Measurements from ENCODE around the gene GFPT2.

The GFPT2 gene

DNA sequence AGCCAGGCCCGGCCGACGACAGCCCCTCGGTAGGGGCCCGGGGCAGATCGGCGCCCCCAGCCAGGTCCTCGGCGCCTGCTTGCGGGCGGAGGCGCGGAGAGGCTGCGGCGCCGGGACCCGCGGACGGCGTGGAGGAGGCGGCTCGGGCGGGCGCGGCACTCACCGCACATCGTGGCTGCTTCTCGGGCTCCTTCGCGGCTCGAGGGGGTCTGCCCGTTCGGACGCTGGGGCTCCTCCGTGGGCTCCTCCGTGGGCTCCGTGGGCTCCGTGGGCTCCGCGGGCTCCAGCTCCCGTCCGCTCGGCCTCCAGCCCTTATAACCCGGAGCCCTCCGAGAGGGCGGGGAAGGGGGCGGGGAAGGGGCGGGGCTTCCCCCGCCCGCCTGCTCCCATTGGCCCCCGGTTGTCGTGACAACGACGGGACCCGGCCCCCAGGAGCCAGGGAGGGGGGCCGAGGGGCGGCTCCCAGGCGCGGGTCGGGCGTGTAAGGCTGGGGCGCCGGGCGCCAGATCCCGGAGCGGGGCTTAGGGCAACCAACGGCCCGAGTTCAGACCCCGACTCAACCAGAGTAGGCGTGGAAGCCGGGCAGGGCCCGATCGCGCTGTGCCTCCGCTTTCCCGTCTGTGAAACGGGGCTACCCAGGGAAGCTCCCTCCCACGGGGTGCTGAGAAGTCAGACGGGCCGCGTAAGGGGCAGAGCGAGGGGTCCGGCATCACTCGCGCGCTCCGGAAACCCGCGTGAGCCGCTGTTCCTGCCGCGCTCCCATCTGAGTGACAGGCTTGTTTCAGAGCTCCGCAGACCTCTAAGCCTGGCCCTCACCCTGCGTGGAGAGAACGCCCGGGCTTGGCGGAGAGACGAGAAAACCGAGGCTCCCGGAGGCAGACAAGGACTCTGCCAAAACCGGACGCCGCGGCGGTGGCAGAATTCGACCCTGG is at the start of gene GFPT2 (continued):
- peak; percentile 74; the same call in 1 of the 2 replicates for TF ChIP-seq ZBTB17 (tag by site-specific recombination; IDR thresholded peaks at IDR 0.05)
- 0 out of 2 replicates have a peak, but pooled peaks have one; percentile 40 for TF ChIP-seq ZEB2 (tag by site-specific recombination; IDR thresholded peaks at IDR 0.05)
- TF ChIP-seq MZF1 (tag by site-specific recombination; IDR thresholded peaks at IDR 0.05; ENCODE audit: borderline replicate concordance) = no peak
- TF ChIP-seq ZNF132 (tag by site-specific recombination; IDR thresholded peaks at IDR 0.05; ENCODE audit: borderline replicate concordance) = no peak
- no peak for TF ChIP-seq ZNF18 (tag by site-specific recombination; IDR thresholded peaks at IDR 0.05)
- TF ChIP-seq ZNF423 (tag by site-specific recombination; IDR thresholded peaks at IDR 0.05) = no peak
- no peak for TF ChIP-seq ZFP37 (tag by site-specific recombination; IDR thresholded peaks at IDR 0.05)
- TF ChIP-seq ZNF174 (tag by site-specific recombination; IDR thresholded peaks at IDR 0.05) = no peak
- TF ChIP-seq ZNF747 (tag by site-specific recombination; IDR thresholded peaks at IDR 0.05) = no peak
- TF ChIP-seq ZNF138 (tag by site-specific recombination; IDR thresholded peaks at IDR 0.05; ENCODE audit: borderline replicate concordance) = no peak
- TF ChIP-seq ZNF416 (tag by site-specific recombination; IDR thresholded peaks at IDR 0.05) = no peak
- no peak for TF ChIP-seq ZNF175 (tag by site-specific recombination; IDR thresholded peaks at IDR 0.05)
- no peak for TF ChIP-seq ZFP41 (tag by site-specific recombination; IDR thresholded peaks at IDR 0.05; ENCODE audit: borderline replicate concordance)
- no peak for TF ChIP-seq ZNF530 (tag by site-specific recombination; IDR thresholded peaks at IDR 0.05; ENCODE audit: low read depth)
- no peak for TF ChIP-seq ZNF274 (IDR thresholded peaks at IDR 0.05; ENCODE audit: low read length)
- TF ChIP-seq ZNF274 (tag by site-specific recombination; IDR thresholded peaks at IDR 0.05; ENCODE audit: borderline replicate concordance) = no peak

GRCh38 chr5:180402716-180403115 is 49.6 kb upstream of the GFPT2 start:
- ChIA-PET POLR2A (no interaction called here), CTCF (no interaction called here)
- H3K36me3 ChIP-seq (ENCODE audit: control insufficient read depth in 2 of 2, insufficient read depth in 1 of 2, low read length in 2 of 2) = no peaks in the 10 kb centered on the region
- H3K9me3 ChIP-seq (ENCODE audit: control insufficient read depth, insufficient read depth, low read depth, low read length) = no peaks in the 10 kb centered on the region
- no peak overlapping the region for H3K4me3 ChIP-seq (ENCODE audit: low read depth, low read length)
- no peak overlapping the region for H3K27ac ChIP-seq (ENCODE audit: extremely low read depth, low read depth, low read length)
- TF ChIP-seq ZFP3 (tag by site-specific recombination; IDR thresholded peaks at IDR 0.05; ENCODE audit: low read depth) (no peak), ZBTB21 (tag by site-specific recombination; IDR thresholded peaks at IDR 0.05) (no peak), ZNF843 (tag by site-specific recombination; IDR thresholded peaks at IDR 0.05) (no peak), REPIN1 (tag by site-specific recombination; IDR thresholded peaks at IDR 0.05; ENCODE audit: low read depth) (no peak), ZNF391 (tag by site-specific recombination; IDR thresholded peaks at IDR 0.05; ENCODE audit: borderline replicate concordance, low read depth) (no peak), ZNF837 (tag by site-specific recombination; IDR thresholded peaks at IDR 0.05) (no peak), ZNF248 (tag by site-specific recombination; IDR thresholded peaks at IDR 0.05) (no peak), ZSCAN16 (tag by site-specific recombination; IDR thresholded peaks at IDR 0.05) (no peak), ZNF596 (tag by site-specific recombination; IDR thresholded peaks at IDR 0.05) (no peak)
- TF ChIP-seq, protein P1, sequence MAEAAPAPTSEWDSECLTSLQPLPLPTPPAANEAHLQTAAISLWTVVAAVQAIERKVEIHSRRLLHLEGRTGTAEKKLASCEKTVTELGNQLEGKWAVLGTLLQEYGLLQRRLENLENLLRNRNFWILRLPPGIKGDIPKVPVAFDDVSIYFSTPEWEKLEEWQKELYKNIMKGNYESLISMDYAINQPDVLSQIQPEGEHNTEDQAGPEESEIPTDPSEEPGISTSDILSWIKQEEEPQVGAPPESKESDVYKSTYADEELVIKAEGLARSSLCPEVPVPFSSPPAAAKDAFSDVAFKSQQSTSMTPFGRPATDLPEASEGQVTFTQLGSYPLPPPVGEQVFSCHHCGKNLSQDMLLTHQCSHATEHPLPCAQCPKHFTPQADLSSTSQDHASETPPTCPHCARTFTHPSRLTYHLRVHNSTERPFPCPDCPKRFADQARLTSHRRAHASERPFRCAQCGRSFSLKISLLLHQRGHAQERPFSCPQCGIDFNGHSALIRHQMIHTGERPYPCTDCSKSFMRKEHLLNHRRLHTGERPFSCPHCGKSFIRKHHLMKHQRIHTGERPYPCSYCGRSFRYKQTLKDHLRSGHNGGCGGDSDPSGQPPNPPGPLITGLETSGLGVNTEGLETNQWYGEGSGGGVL (tag by site-specific recombination; IDR thresholded peaks at IDR 0.05) = no peak
- H3K4me1 ChIP-seq (ENCODE audit: control insufficient read depth, insufficient read depth, low read length) = no peaks in the 10 kb centered on the region

Data from HEK293 (cell line).